Coronary artery (tissue), 2 donors: Measurements from ENCODE around the gene ATRNL1.
"Not testable (repeated sequence)": the region's sequence is repeated elsewhere in the genome, so short reads cannot be mapped to it uniquely, and the experiment has no call there.

ENCODE experiments used
- DNase-seq: peaks from one replicate; pipeline ENCODE4 v3.0.0-alpha.2; 2017; ENCODE audit warnings: low spot score
- H3K27ac ChIP-seq, 2 donors: fragments of 200-600 bp; sonication (generic); one replicate each; pipeline ENCODE4 v1.5.1; 2016 to 2019
- H3K4me3 ChIP-seq: fragments of 200-600 bp; sonication (generic); 2 replicates; pipeline ENCODE4 v1.5.1; 2016; ENCODE audit warnings: mild to moderate bottlenecking, moderate library complexity
- TF ChIP-seq, protein P1 (sequence below): fragments of 200-600 bp; sonication (generic); IDR thresholded peaks from one replicate; pipeline ENCODE4 v1.5.1; 2019; ENCODE audit warnings: antibody characterized with exemption

The ATRNL1 gene

DNA sequence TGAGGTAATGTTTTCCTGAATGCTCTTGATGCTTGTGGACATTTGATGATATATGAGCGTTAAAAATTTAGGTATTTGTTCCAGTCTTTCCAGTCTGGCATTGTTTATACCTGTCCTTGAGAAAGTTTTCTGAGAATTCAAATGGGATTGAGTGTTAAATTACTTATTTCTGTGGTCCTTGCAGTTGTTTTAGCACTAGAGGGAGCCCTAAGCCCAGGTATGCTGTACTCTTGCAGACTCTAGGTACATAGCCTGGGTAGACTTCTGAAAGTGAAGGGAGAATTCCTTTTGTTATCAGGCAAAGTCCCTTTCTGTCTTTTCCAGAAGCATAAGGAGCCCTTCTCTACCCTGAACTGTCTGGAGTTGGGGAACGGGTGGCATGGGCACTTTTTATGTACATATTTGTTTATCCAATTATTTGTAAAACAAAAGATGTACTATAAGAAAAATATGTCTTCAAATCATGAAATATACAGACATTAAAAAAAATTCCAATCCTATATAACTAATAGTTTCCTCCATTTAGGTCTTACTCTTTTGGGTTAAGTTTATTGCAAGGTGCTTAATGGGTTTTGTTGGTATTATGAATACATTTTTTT lies 262.1 kb downstream of the ATRNL1 start:
- DNase-seq = no peak
- TF ChIP-seq, protein P1, sequence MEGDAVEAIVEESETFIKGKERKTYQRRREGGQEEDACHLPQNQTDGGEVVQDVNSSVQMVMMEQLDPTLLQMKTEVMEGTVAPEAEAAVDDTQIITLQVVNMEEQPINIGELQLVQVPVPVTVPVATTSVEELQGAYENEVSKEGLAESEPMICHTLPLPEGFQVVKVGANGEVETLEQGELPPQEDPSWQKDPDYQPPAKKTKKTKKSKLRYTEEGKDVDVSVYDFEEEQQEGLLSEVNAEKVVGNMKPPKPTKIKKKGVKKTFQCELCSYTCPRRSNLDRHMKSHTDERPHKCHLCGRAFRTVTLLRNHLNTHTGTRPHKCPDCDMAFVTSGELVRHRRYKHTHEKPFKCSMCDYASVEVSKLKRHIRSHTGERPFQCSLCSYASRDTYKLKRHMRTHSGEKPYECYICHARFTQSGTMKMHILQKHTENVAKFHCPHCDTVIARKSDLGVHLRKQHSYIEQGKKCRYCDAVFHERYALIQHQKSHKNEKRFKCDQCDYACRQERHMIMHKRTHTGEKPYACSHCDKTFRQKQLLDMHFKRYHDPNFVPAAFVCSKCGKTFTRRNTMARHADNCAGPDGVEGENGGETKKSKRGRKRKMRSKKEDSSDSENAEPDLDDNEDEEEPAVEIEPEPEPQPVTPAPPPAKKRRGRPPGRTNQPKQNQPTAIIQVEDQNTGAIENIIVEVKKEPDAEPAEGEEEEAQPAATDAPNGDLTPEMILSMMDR = peak; percentile 21
- Histone ChIP-seq H3K4me3 (no peak overlapping the region), H3K27ac (no peak overlapping the region)

DNA sequence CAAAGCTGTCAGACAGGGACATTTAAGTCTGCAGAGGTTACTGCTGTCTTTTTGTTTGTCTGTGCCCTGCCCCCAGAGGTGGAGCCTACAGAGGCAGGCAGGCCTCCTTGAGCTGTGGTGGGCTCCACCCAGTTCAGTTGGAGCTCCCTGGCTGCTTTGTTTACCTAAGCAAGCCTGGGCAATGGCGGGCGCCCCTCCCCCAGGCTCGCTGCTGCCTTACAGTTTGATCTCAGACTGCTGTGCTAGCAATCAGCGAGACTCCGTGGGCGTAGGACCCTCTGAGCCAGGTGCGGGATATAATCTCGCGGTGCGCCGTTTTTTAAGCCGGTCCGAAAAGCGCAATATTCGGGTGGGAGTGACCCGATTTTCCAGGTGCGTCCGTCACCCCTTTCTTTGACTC lies 274.8 kb downstream of the ATRNL1 start:
- H3K27ac ChIP-seq, DNase-seq, H3K4me3 ChIP-seq: not testable (repeated sequence)

DNA sequence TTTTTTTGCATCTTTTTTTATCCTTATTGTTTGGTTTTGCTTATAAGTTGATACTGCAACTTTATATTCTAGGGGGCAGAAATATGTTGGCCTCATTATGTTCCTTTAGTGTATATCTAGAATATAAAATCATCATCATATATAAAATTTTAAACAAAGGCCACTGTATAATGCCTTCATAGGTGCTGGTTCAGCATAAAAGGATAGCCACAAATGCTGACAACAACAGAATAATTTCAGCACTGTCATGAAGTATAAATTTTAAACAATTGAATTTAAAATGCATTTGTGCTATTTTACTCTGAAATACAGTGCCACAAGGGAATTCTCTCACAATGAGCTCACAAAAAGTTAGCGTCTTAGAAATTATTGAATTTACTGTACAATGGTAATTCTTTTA lies 285.9 kb downstream of the ATRNL1 start:
- no peak for DNase-seq
- TF ChIP-seq, protein P1 = no peak

DNA sequence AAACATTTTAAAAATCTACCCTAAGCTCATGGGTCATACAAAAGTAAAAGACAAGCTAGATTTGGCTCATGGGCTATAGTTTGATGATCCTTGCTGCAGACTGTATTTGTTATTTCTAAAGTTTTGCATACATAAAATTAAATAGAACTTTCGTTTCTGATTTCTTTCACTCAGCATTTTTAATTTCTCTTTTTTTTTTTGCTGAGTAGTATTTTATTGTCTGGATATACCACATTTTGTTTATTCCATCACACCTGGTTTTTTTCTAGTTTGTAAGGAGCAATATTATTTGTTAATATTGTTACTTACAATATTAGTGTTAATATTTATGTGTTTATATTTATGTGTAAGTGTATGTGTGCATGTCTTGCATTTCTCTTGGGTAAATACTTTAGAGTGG lies 291.5 kb downstream of the ATRNL1 start:
- no peak overlapping the region for H3K27ac ChIP-seq
- no peak for DNase-seq
- no peak overlapping the region for H3K4me3 ChIP-seq
- TF ChIP-seq, protein P1 = no peak

More for the DNA sequence above, 285.9 kb downstream of the ATRNL1 start:
- H3K27ac ChIP-seq = no peak overlapping the region
- H3K4me3 ChIP-seq = no peak overlapping the region

DNA sequence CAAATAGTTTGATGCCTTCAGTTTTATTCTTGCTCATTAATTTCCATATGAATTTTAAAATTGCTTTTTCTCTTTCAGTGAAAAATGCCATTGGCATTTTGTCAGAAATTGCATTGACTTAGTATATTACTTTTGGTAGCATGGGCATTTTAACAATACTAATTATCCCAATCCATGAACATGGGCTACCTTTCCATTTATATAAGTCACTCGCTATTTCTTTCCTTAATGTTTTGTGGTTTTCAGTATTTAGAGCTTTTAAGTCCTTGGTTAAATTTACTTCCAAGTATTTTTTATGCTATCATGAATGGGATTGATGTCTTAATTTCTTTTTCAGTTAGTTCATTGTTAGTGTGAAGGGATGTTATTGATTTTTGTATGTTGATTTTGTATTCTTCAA lies 297.4 kb downstream of the ATRNL1 start:
- TF ChIP-seq, protein P1 = no peak
- no peak overlapping the region for H3K27ac ChIP-seq
- DNase-seq = no peak
- no peak overlapping the region for H3K4me3 ChIP-seq

DNA sequence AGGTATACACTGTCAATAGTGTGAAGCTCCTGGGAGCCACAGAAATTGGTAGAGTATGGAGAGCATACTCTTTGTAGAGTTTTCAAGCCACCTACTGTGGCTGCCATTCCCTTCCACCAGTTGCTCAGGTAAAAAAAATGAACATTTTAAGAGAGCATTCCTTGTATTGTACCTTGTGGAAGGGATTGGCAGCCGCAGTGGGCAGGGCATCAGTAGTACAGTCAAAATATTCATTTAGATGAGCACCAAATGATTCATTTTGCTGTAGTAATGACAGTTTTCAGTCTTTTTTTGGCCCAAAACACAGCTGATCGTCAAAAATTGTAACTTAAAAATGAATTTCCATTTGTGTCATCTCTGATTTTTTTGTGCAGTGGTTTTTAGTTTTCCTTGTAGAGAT lies 304.9 kb downstream of the ATRNL1 start:
- H3K27ac ChIP-seq = no peak overlapping the region
- DNase-seq = no peak
- H3K4me3 ChIP-seq = no peak overlapping the region
- TF ChIP-seq, protein P1 = no peak

DNA sequence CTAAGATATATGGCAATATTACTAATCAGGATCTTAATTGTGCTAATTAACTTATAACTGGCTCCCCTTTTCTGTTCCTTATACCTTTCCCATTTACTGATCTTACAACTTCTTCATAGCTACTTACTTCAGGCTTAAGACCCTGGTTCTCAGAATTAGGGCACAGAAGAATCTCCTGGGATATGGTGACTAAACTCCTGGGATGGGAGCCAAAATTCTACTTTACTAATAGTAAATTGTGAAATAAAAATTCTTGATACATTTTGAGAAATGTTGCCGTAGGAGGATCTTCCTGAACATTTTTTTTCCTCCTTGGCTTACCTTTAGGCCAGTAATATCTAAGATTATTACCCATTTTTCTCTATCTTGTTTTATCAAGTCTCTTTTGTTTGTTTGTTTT lies 309.5 kb downstream of the ATRNL1 start:
- TF ChIP-seq, protein P1 = no peak
- no peak for DNase-seq
- no peak overlapping the region for H3K27ac ChIP-seq
- H3K4me3 ChIP-seq = no peak overlapping the region

DNA sequence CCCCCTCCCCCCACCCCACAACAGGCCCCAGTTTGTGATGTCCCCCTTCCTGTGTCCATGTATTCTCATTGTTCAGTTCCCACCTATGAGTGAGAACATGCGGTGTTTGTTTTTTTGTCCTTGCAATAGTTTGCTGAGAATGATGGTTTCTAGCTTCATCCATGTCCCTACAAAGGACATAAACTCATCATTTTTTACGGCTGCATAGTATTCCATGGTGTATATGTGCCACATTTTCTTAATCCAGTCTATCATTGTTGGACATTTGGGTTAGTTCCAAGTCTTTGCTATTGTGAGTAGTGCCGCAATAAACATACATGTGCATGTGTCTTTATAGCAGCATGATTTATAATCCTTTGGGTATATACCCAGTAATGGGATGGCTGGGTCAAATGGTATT lies 312.7 kb downstream of the ATRNL1 start:
- DNase-seq, H3K4me3 ChIP-seq, H3K27ac ChIP-seq: not testable (repeated sequence)
